Stimulated activated CD8-positive, alpha-beta memory T cell treated with anti-CD3 and anti-CD28 coated beads, Interleukin-2, amount 100 ng/mL, for 48 hours (primary cell): ENCODE results near the gene FKBP8.
"Not testable (repeated sequence)": the region's sequence is repeated elsewhere in the genome, so short reads cannot be mapped to it uniquely, and the experiment has no call there.

Experiments used
- DNase-seq, 2 donors: peaks; one replicate each; pipeline ENCODE4 v3.0.0-alpha.2; 2020; ENCODE audit warnings: low read depth in 2 of 2

FKBP8 gene

DNA sequence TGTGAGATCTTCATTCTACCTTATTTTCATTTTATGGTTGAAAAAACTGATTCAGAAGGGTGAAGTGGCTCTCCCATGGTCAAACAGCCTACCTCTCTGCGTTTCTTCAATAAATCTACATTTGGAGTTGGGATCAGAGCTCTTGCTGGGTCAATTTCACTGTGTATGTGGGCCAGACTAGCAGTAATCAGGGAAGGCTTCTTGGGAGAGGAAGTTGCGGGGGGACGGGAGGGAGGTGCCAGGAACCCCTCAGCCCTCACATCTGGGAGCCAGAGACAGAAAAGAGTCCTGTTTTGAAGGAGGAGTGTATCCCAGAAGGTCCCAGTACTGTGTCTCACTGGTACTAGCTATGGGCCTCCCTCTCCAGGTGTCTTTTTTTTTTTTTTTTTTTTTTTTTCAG lies 15.2 kb upstream of the FKBP8 start:
- DNase-seq, result no peak

DNA sequence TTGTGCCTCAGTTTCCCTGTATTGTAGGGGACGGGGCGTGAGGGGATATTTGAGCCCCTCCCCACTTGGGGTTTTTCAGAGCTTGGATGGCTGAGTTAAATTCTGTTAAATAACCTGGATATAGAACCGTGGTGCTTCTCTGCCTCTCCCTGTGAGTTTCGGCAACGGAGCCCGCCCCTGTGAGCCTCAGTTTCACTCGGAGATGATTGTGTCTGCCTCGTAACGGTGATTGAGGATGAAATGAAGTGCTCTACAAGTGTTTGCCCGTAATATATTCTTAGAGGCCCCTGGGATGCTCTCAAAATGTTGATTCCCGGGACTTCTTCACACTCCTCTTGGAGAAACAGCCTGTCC lies 14.8 kb upstream of the FKBP8 start:
- no peak for DNase-seq

DNA sequence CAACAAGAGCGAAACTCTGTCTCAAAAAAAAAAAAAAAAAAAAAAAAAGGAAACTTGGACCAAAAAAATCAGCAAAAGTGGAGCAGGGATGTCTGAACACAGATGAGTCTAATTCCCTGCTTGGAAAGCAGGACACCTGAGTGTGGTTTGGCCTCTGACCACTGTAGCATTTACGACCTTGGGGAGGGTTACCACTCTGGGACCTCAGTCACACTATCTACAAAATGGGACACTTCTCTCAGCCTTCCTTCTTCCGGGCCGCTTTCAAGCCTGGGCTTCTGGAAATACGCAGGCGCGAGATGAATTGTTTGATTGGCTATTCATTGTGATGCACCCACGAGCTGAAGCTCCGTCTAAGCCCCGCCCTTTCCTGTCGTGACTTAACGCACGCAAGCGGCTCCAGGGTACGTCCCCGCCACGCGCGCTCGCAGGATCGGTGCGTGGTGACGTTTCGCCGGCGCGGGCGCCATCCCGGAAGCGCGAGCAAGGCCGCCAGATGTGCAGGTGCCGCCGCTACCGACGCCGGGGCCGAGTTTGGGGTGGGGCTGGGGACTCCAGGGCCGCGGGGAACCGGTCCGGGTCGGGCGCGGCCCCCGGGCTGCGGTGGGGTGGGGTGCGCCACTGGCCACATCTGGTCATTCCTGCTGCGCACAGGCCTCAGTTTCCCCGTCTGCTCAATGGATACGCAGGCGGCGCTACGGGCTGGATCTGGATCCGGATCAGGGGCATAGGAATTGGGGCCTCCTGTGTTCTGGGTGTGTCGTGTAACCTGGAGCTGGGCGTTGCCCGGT lies 14.2 kb upstream of the FKBP8 start, which contains the start of gene KXD1:
KXD1 (plus strand) TSS at position 460 of the 791 bp plus-strand sequence. CDS start 4,187 bp downstream, outside the sequence.
- DNase-seq, result peak; percentile 97

DNA sequence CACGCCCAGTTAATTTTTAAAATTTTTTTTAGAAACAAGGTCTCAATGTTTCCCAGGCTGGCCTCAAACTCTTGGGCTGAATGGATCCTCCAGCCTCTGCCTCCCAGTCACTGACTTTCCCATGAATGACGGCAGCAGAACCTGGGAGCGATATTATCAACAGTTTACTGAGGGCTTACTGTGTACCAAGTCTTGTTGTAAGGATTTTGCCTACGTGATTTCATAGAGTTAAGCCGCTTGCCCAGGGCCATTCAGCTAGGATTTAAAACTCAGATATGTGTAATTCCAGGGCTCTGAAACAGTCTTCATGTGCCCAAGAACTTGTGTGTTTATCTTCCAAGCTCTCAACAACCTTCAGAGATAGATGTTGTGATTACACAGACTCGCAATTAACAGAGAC lies 8.3 kb upstream of the FKBP8 start:
- DNase-seq, result no peak

DNA sequence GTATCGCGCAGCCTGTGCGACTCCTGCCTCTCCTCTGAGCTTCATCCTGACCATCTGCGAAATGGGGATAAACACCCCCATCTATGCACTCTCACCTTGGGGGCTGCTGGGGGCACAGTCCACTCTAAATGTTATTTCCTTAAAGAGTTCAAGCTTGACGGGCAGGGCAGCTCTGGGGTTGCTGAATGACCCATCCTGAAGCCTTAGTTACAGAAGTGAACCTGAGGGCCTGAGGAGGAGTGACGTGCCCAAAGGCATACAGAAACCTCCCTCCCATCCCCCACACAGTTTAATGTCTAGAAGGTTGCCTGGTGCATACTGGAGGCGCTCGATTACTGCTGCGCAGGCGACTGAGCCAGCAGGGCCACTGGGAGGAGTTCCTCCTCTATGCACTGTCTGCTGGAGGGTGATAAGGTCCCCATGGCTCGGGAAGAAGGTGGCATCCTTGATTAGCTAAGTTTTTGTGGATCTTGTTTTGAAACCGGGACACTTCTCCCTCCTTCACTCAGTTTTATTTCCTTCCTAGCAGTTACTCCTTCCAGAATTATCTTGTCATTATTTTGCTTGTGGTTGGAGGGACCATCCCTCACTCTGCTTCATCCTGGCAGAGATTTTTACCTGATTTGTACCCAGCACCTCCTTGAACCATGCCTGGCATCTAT lies 572 bp upstream of the FKBP8 start:
- peak in 1 of 2 donors; percentile 58 for DNase-seq

DNA sequence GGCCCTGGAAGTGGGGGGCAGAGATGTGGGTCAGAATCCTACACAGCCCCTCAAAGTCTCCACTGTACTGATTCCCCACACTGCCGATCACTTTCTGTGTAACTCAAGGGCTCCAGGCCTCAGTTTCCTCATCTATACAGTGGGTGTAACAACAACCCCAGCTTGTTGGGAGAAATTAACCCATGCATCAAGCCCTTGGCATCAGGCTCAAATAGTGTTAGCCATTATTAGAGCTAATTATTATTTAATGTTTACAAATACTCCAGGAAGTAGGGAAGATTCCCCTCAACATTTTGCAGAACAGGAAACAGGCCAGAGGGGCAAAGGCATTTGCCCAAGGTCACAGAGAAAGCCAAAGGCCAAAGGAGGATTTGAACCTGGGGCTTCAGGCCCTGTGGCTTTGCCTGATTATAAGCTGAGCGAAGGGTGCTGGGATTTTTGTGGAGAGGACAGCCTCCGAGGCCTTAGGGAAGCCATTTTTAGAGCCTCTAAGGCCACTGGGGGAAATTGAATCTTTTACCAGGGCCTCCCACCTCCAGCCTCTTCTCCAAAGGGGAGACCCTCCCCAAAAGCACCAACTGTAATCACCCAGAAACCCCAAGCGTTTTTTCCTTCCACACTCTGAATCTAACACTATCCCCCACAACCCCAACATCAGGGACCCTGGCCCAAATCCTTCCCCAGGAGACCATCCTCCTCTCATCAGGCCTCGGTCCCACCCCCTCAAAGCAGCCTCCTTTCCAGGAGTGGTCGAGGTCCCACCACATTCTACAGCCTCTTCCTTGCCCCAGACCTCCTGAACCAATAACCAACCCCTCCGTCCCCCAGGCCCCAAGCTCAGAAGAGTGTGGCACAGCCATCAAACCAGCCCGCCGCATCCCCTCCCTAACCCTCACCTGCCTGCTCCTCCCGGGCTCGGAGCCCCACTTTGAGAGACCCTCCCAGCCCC lies 1.1 kb downstream of the FKBP8 start:
- no peak for DNase-seq

DNA sequence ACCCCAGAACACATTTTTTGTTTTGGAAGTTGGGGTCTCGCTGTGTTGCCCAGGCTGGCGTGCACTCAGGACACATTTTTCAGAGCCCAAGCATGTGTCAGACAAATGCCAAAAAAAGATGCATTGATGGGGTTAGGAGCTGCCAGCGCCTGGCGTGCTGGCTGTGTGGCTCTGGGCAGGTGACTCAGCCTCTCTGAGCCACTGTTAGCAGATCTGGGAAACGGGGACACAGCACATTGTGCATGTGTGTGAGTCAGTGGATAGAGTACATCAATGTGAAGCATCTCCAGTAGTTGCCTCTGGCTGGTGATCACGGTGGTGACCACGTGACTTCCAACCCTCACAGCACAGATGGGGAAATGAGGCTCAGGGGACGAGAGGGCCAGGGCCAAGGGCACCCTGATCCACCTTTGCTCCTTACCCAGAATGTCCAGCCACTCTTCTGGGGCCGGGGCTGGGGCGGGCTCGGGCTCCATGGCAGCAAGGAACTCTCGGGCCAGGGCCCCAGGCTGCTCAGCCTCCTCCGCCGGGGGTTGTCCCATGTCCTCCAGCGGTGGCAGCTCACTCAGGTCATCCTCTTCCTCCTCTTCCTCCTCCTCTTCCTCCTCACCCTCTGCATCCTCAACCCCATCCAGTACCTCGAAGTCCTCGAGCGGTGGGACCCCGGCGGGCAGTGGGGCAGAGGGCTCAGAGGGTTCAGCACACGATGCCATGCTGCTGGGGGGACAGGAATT lies 1.9 kb downstream of the FKBP8 start:
- DNase-seq, result no peak

DNA sequence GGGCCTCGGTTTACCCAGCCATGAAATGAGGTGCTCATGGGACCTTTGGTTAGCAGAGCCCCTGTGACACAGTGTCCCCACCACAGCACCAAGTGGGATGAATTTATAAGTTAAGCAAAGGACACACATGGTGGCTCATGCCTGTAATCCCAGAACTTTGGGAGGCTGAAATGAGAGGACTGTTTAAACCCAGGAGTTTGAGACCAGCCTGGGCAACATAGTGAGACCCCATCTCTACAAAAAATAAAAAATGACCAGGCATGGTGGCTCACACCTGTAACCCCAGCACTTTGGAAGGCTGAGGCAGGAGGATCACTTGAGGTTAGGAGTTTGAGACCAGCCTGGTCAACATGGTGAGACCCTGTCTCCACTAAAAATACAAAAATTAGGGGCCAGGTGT lies 3.2 kb downstream of the FKBP8 start:
- DNase-seq, result not testable (repeated sequence)

DNA sequence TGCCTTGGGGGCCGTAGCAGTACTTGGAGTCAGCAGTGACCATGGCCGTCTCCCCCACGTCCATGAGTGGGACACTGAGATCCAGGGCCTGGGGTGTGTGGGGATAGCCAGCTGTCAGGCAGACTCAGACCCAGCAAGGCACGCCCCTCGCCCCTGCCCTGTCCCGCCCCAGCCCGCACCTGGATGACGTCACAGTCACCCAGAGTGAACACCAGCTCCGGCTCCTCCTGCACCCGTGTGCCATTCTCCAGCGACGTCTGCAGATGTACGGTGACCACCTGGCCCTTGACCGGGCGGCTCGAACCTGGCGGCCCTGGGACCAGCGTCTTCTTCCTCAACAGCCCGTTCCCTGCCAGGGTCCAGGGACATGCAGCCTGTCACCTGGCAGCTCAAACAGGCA lies 4.0 kb downstream of the FKBP8 start:
- DNase-seq, result no peak

DNA sequence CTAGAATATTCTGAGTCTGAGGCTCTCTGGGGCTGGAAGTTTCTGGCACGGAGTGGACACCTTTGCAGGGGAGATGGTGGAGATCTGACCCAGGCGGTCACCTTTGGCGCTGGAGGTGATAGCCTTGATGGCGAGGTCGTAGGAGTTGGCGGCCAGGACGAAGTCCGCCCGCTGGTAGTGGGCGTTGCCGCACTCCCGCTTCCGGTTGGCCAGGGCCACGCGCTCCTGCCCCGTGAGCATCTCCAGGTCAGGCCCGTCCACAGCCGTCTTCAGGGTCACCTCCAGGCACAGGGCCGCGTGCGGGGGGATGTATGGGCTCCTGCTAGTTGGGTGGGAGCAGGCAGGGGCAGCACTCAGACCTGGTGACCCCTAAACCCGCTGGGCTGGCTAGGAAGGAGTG lies 5.3 kb downstream of the FKBP8 start:
- no peak for DNase-seq

DNA sequence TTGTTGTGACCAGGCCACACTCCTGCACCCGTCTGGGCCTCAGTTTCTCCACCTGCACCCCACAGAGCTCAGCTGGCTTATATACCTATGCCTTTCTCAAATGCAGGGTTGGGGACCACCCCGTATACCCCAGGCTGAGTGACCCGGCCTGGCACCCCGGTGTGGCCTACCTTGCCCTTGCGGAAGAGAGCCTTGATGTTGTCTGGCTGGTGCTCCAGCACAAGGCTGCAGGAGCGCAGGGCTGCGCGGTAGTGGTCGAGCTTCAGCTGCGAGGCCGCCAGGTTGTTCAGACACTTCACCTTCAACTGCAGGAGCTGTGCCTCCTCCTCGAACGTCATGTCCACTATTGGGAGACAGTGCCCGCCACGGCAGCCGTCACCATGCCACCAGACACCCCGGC lies 5.9 kb downstream of the FKBP8 start:
- DNase-seq, result no peak

DNA sequence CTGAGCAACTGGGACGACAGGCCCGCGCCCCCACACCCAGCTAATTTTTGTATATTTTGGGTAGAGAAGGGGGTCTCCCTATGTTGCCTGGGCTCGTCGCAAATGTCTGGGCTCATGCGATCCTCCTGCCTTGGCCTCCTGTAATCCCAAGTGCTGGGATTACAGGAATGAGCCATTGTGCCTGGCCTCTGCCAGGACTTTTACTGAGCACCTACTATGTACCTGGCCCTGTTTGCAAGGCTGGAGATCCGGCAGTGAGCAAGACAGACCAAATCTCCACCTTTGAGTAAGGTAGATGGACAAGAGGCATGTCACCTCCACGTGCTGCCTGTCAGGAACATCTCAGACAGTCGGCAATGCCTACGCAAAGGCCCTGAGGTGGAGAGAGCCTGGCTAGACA lies 6.9 kb downstream of the FKBP8 start:
- DNase-seq, result no peak

DNA sequence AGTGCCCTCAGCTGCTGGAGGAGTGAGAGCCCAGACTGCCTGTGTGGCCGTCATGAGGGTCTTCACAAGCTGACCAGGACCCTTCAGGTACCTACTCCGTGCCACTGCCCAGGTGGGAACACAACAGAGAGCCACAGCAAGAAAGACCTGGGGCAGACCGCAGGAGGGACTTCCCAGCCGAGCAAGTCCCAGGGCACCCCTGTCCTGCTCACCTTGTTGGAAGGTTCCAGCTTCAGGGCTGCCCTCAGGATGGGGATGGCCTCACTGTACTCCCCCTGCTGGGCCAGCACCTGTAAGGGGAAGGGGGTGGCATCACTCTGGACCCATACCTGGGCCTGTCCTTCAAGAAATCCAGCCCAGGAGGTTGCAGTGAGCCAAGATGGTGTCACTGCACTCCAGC lies 10.3 kb downstream of the FKBP8 start:
- DNase-seq, result no peak

DNA sequence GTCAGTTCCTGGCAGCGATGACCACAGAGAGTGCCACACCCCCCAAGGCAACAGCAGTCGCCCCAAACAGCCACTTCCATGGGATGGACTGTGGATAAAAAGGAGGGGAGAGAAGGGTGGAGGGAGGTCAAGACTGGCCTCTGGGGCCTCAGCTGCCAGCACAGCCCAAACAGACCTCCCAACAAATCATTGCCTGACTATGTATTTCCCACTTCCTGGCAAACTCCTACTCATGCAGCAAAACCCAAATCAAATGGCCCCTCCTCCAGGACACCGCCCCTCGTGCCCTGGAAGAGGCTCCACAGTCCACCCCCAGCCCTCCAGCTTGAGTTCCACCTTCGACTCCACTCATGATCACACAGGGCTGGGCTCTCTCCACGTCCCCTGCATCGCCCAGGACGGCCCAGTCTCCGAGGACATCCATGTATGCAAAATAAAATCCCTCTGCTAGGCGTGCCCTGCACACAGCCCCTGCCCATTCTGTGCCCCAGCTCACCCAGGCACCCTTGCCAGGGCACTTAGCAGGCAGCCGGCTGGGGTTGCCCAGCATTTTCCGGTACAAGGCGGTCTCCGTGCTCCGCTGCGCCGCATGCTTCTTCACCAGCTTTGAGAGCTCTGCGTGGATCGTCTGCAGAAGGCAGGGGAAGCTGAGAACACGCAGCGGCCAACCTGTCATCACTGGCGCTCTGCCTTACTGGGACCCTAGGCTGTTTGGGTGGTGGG lies 11.0 kb downstream of the FKBP8 start:
- DNase-seq, result no peak

DNA sequence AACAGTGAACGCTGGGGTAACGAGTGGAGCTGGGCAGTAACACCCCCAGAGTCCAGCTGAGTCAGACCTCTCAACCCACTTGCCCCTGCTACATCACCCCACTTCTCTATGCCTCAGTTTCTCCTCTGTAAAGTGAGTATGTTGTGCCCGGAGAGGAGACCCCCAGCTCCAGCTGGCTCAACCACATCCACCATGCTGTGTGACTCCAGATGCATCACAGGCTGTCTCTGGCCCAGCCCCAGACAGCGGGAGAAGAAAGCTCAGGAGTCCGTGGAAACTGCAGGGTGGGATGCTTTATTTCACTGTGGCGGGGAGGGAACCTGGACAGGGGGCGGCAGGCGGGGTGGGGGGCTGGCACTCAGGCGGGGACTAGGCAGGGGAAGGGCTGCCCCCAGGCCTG lies 11.9 kb downstream of the FKBP8 start:
- no peak for DNase-seq

DNA sequence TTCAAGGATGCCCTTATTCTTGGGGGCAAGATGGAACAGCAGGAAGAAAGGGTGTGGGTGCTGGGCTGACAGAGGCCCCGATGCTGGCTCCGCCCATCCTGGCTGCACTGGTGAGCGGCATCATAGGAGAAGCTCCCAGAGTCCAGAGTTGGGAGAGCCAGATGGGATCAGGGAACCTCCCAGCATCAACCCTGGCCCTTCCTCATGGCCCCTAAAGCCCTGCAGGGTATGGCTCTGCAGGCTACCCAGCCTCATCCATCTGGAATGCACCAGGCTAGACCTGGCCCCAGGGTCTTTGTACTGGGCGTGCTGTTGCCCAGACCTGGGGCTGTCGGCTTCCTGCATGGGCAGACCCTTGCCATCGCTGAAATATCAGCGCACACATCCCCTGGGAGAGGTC lies 13.6 kb downstream of the FKBP8 start:
- no peak for DNase-seq

DNA sequence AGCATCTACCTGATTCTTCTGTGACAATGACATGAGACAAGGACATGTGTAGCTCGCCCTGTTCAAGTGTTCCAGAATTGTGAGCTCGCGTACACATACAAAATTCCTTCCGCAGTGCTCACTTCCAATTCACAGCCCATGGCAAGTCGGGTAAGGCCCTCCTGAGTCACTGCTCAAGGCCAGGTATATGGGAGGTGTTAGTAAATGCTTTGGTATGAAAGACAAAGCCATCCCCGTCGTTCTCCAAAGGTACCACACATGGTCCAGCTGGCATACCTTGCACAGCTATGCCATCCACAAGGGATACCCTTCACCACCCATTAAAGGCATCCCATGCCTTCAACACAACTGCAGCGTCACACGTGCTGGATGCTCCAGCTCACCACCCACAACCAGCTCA lies 17.1 kb downstream of the FKBP8 start:
- DNase-seq, result no peak

DNA sequence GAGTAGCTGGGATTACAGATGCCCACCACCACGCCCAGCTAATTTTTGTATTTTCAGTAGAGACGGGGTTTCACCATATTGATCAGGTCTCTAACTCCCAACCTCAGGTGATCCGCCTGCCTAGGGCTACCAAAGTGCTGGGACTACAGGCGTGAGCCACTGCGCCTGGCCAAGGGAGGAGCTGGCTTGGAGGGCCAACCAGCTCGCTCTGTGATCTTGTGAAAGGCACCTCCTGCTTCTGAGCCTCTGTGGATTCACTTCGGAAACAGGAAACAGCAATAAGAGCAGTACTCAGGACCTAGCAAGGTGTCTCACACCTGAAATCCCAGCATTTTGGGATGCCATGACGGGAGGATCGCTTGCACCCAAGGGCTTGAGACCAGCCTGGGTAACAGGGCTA lies 19.5 kb downstream of the FKBP8 start:
- DNase-seq, result no peak

DNA sequence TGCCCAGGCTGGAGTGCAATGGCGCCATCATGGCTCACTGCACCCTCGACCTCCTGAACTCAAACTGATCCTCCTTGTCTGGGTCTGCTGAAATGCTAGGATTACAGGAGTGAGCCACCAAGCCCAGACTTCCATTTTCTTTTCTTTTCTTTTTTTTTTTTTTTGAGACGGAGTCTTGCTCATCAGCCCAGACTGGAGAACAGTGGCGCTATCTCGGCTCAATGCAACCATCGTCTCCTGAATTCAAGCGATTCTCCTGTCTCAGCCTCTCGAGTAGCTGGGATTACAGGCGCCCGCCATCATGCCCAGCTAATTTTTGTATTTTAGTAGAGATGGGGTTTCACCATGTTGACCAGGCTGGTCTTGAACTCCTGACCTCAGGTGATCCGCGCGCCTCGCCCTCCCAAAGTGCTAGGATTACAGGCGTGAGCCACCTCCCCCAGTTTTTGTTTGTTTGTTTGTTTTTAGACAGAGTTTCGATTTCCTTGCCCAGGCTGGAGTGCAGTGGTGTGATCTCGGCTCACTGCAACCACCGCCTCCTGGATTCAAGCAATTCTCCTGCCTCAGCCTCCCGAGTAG lies 20.4 kb downstream of the FKBP8 start:
- DNase-seq, result not testable (repeated sequence)

DNA sequence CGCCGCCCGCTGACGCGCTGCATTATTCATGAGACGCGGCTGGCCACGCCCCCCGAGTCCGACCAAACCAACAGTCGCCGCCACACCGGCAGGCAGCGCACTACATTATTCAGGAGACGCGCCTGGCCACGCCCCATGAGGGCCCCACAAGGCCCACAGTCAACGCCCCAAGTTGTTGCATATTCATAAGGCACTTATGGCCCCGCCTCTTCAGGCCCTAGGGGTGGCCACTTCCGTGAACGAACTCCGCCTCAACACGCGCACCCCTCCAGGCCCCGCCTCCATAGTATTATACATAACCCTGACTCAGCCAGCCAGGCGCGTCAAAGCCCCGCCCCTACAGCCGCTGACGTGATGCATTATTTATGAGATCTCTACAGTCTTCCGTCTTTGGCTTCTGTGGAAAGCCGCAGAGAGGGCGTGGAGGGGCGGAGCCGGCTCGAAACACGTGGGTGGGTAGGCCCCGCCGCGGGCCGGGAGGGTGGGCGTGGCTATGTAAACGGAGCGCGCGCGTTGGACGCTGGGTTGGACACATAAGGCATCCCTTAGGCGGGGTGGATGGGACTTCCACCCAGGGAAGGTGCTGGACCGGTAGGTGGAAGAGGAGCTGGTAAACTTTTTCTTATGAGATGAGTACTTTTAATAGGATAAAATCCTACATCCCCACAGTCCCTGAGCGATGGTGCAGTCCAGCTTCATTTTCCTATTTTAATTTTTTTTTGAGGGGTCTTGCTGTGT lies 21.1 kb downstream of the FKBP8 start:
- DNase-seq, result peak; percentile 100
